Neural progenitor cell (in vitro differentiated cells): ENCODE measurements around the gene ITIH5. TPM values are rescaled to one million over a fixed set of nuclear protein-coding genes. Genes with fewer than 3 reads are reported as not detected.

Source experiments
- DNase-seq: peaks from one replicate; pipeline ENCODE4 v3.0.0-alpha.2; 2016; ENCODE audit warnings: low spot score
- H2AFZ ChIP-seq: fragments of 200-600 bp; sonication (generic); replicated peaks from 2 replicates; pipeline ENCODE4 v1.6.1; 2016; ENCODE audit warnings: antibody characterized with exemption
- H3F3A ChIP-seq: fragments of 200-600 bp; sonication (generic); 2 replicates; pipeline ENCODE4 v1.6.1; 2016; ENCODE audit warnings: antibody characterized with exemption, low read depth
- H3K27ac ChIP-seq: fragments of 200-600 bp; sonication (generic); 2 replicates; pipeline ENCODE4 v1.5.1; 2016; ENCODE audit warnings: mild to moderate bottlenecking
- H3K27me3 ChIP-seq: fragments of 200-600 bp; sonication (generic); 2 replicates; pipeline ENCODE4 v1.6.1; 2016; ENCODE audit warnings: mild to moderate bottlenecking, moderate library complexity
- H3K36me3 ChIP-seq: fragments of 200-600 bp; sonication (generic); 2 replicates; pipeline ENCODE4 v1.5.1; 2016
- H3K4me1 ChIP-seq: fragments of 200-600 bp; sonication (generic); 2 replicates; pipeline ENCODE4 v1.6.1; 2016; ENCODE audit warnings: mixed run types
- H3K4me2 ChIP-seq: fragments of 200-600 bp; sonication (generic); 2 replicates; pipeline ENCODE4 v1.6.1; 2016
- H3K4me3 ChIP-seq: fragments of 200-600 bp; sonication (generic); 2 replicates; pipeline ENCODE4 v1.5.1; 2016
- H3K79me2 ChIP-seq: fragments of 200-600 bp; sonication (generic); 2 replicates; pipeline ENCODE4 v1.6.1; 2016; ENCODE audit warnings: low read depth
- H3K9ac ChIP-seq: fragments of 200-600 bp; sonication (generic); 2 replicates; pipeline ENCODE4 v1.6.1; 2016
- H3K9me3 ChIP-seq: fragments of 200-600 bp; sonication (generic); 2 replicates; pipeline ENCODE4 v1.5.1; 2016; ENCODE audit warnings: low read depth
- H4K20me1 ChIP-seq: fragments of 200-600 bp; sonication (generic); 2 replicates; pipeline ENCODE4 v1.6.1; 2016; ENCODE audit warnings: low read depth
- H3K27ac Mint-ChIP-seq: 3 replicates; pipeline ENCODE4 v1.8.0; 2021; ENCODE audit warnings: mixed read lengths
- H3K27me3 Mint-ChIP-seq: 2 replicates; pipeline ENCODE4 v1.8.0; 2022; ENCODE audit warnings: low read depth, mild to moderate bottlenecking, inconsistent platforms, moderate library complexity, mixed read lengths; ENCODE audit not compliant: insufficient read depth
- H3K36me3 Mint-ChIP-seq: 3 replicates; pipeline ENCODE4 v1.8.0; 2021; ENCODE audit warnings: mixed read lengths
- H3K4me1 Mint-ChIP-seq: 3 replicates; pipeline ENCODE4 v1.8.0; 2021; ENCODE audit warnings: mixed read lengths
- H3K4me3 Mint-ChIP-seq: 3 replicates; pipeline ENCODE4 v1.8.0; 2021; ENCODE audit warnings: mild to moderate bottlenecking, moderate library complexity, mixed read lengths
- H3K9me3 Mint-ChIP-seq: 3 replicates; pipeline ENCODE4 v1.8.0; 2020; ENCODE audit warnings: mixed read lengths
- CTCF ChIP-seq: fragments of 200-600 bp; sonication (generic); IDR thresholded peaks from 2 replicates; pipeline ENCODE4 v1.5.1; 2017; ENCODE audit warnings: antibody characterized with exemption, mild to moderate bottlenecking
- EZH2 ChIP-seq: fragments of 200-600 bp; sonication (generic); IDR thresholded peaks from 2 replicates; pipeline ENCODE4 v1.6.1; 2017; ENCODE audit warnings: antibody characterized with exemption, mild to moderate bottlenecking, moderate library complexity
- EZH2phosphoT487 ChIP-seq: fragments of 200-600 bp; sonication (generic); IDR thresholded peaks from 2 replicates; pipeline ENCODE4 v1.6.1; 2017; ENCODE audit warnings: antibody characterized with exemption
- total RNA-seq: library from RNA; depleted of rRNA; stranded (reverse); fragments of >200 nt; gene quantifications from 2 replicates; pipeline ENCODE4 v1.2.3, GENCODE V29; 2015; ENCODE audit warnings: low replicate concordance

ITIH5 gene
- total RNA-seq, 1 donor from 2014 or later = 1.1 TPM

GRCh38 chr10:7667262-7668141, 736 bp upstream of the ITIH5 start:
- H3K9me3 ChIP-seq = no peaks in the 10 kb centered on the region
- Mint-ChIP-seq H3K36me3 (no peaks in the 10 kb centered on the region), H3K27me3 (peaks cover 33% of the 10 kb centered on the region), H3K27ac (no peak overlapping the region), H3K9me3 (no peaks in the 10 kb centered on the region), H3K4me1 (peaks cover 16% of the 10 kb centered on the region), H3K4me3 (peak overlapping the region; percentile 86)
- no peaks in the 10 kb centered on the region for H3K79me2 ChIP-seq
- no peak overlapping the region for H3K9ac ChIP-seq
- H3K4me1 ChIP-seq = peaks cover 17% of the 10 kb centered on the region
- H3K36me3 ChIP-seq = no peaks in the 10 kb centered on the region
- peaks cover 23% of the 10 kb centered on the region for H4K20me1 ChIP-seq
- peaks cover 71% of the 10 kb centered on the region for H3K27me3 ChIP-seq
- TF ChIP-seq EZH2 = peak; percentile 13
- no peak for TF ChIP-seq EZH2phosphoT487
- DNase-seq = peak; percentile 66
- no peak overlapping the region for H3K27ac ChIP-seq
- peak overlapping the region; percentile 100 for H3K4me2 ChIP-seq
- H3K4me3 ChIP-seq = peak overlapping the region; percentile 62
- H3F3A ChIP-seq = peaks cover 19% of the 10 kb centered on the region
- peak overlapping the region; percentile 85 for H2AFZ ChIP-seq

- Mint-ChIP-seq H3K9me3 (no peaks in the 10 kb centered on the region), H3K4me3 (peak overlapping the region; percentile 86), H3K36me3 (no peaks in the 10 kb centered on the region), H3K27ac (no peak overlapping the region), H3K4me1 (peaks cover 16% of the 10 kb centered on the region), H3K27me3 (peaks cover 33% of the 10 kb centered on the region)
- no peak for TF ChIP-seq CTCF
- no peak for TF ChIP-seq EZH2
- TF ChIP-seq EZH2phosphoT487 = no peak
- H3F3A ChIP-seq = peaks cover 19% of the 10 kb centered on the region
- no peak overlapping the region for H3K9ac ChIP-seq
- no peak overlapping the region for H3K27ac ChIP-seq
- H4K20me1 ChIP-seq = peaks cover 23% of the 10 kb centered on the region
- H3K27me3 ChIP-seq = peaks cover 68% of the 10 kb centered on the region
- H3K4me3 ChIP-seq = peak overlapping the region; percentile 87
- H2AFZ ChIP-seq = no peak overlapping the region
- no peaks in the 10 kb centered on the region for H3K36me3 ChIP-seq
- peak overlapping the region; percentile 100 for H3K4me2 ChIP-seq
- DNase-seq = peak; percentile 25
- H3K79me2 ChIP-seq = no peaks in the 10 kb centered on the region
- peaks cover 17% of the 10 kb centered on the region for H3K4me1 ChIP-seq
- no peaks in the 10 kb centered on the region for H3K9me3 ChIP-seq
Measured at GRCh38 chr10:7665767-7666166, 999 bp downstream of the ITIH5 start.

- H3K4me3 ChIP-seq = no peak overlapping the region
- no peak overlapping the region for H2AFZ ChIP-seq
- H3K27me3 ChIP-seq = peaks cover 59% of the 10 kb centered on the region
- DNase-seq = no peak
- TF ChIP-seq EZH2 (no peak), CTCF (no peak), EZH2phosphoT487 (no peak)
- no peak overlapping the region for H3K27ac ChIP-seq
- H3K4me1 ChIP-seq = peaks cover 17% of the 10 kb centered on the region
- Mint-ChIP-seq H3K9me3 (no peaks in the 10 kb centered on the region), H3K27me3 (peaks cover 36% of the 10 kb centered on the region), H3K4me3 (no peak overlapping the region), H3K36me3 (no peaks in the 10 kb centered on the region), H3K27ac (no peak overlapping the region), H3K4me1 (peaks cover 16% of the 10 kb centered on the region)
- peaks cover 19% of the 10 kb centered on the region for H3F3A ChIP-seq
- H3K79me2 ChIP-seq = no peaks in the 10 kb centered on the region
- peaks cover 23% of the 10 kb centered on the region for H4K20me1 ChIP-seq
- H3K9me3 ChIP-seq = no peaks in the 10 kb centered on the region
- no peaks in the 10 kb centered on the region for H3K36me3 ChIP-seq
- H3K4me2 ChIP-seq = no peak overlapping the region
- no peak overlapping the region for H3K9ac ChIP-seq
Measured at GRCh38 chr10:7664707-7665106, 2.1 kb downstream of the ITIH5 start.

GRCh38 chr10:7662522-7662921, 4.2 kb downstream of the ITIH5 start:
- Mint-ChIP-seq H3K36me3 (no peaks in the 10 kb centered on the region), H3K27ac (no peak overlapping the region), H3K9me3 (no peaks in the 10 kb centered on the region), H3K4me1 (peaks cover 14% of the 10 kb centered on the region), H3K27me3 (peaks cover 25% of the 10 kb centered on the region), H3K4me3 (no peak overlapping the region)
- H3K4me2 ChIP-seq = no peak overlapping the region
- no peaks in the 10 kb centered on the region for H3K36me3 ChIP-seq
- H3K27me3 ChIP-seq = peaks cover 37% of the 10 kb centered on the region
- H3K9me3 ChIP-seq = no peaks in the 10 kb centered on the region
- no peak overlapping the region for H3K4me3 ChIP-seq
- no peak overlapping the region for H3K9ac ChIP-seq
- no peak for DNase-seq
- peaks cover 16% of the 10 kb centered on the region for H4K20me1 ChIP-seq
- H2AFZ ChIP-seq = no peak overlapping the region
- TF ChIP-seq EZH2phosphoT487 = no peak
- no peak for TF ChIP-seq EZH2
- TF ChIP-seq CTCF = no peak
- H3K79me2 ChIP-seq = no peaks in the 10 kb centered on the region
- peaks cover 10% of the 10 kb centered on the region for H3F3A ChIP-seq
- H3K27ac ChIP-seq = no peak overlapping the region
- H3K4me1 ChIP-seq = peaks cover 13% of the 10 kb centered on the region
